Hematopoietic multipotent progenitor cell treated with erythropoietin and hydrocortisone succinate and interleukin-3 and kit ligand, for 6 days (in vitro differentiated cells): ENCODE measurements around the gene ADGRB3.
"Not testable (repeated sequence)": the region's sequence is repeated elsewhere in the genome, so short reads cannot be mapped to it uniquely, and the experiment has no call there.

ENCODE experiments used
- DNase-seq: peaks from one replicate; pipeline ENCODE4 v3.0.0-alpha.2; 2015

Gene ADGRB3

DNA sequence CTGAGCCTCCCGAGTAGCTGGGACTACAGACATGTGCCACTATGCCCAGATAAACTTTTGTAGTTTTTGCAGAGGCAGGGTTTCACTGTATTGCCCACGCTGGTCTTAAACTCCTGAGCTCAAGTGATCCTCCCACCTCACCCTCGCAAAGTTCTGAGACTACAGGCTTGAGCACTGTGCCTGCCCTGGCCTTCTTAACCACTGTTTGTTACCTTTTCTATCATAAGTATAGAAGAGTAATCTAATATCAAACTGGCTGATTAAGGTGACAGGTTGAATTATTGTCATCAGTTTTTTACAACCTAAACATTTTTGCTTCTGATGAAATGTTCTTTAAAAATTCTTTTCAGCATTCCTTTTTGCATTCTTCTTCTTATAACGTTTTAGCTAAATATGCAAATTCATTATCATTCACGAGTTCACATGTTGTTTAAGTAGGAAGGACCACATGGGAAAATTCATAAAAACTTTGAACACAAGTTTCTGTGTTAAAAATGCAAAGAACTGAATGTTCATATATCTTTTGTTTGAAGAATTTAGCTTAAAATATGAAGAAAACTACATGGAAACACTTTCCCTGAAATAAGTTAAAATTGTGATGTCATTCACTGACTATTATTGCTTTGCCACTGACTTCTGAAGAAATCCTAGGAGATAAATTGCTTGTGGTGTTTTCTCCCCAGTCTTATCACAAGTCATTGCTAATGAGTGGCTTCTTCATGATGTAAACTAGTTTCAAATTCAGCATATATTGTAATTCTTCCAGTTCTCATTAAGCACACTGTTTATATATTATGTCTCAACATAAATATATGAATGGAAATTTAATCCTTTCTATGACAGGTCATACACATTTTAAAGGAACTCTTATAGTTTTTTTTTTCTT lies 106.7 kb downstream of the ADGRB3 start:
- DNase-seq, result no peak

- DNase-seq, result no peak
Observed at GRCh38 chr6:68743099-68743498, 108.0 kb downstream of the ADGRB3 start.

- DNase-seq, result not testable (repeated sequence)
Observed at GRCh38 chr6:68744376-68744775, 109.3 kb downstream of the ADGRB3 start.

DNA sequence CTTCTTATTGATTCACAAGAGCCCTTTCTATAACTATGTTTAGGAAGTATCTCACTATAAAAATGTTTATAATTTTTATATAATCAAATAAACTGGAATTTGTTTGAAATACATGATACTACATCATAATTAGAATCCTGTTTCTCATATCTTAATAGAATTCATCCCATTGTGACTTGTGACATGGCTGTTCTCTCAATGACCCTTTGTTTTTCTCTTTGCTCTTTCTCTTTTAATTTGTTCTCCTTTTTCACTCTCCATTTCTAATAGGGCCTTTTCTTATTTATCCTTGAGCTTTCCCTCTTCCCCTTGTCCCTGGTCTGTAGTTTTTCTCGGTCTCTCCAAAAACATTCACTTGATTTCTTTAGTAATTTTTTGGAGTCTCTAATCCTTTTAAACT lies 111.3 kb downstream of the ADGRB3 start:
- no peak for DNase-seq

DNA sequence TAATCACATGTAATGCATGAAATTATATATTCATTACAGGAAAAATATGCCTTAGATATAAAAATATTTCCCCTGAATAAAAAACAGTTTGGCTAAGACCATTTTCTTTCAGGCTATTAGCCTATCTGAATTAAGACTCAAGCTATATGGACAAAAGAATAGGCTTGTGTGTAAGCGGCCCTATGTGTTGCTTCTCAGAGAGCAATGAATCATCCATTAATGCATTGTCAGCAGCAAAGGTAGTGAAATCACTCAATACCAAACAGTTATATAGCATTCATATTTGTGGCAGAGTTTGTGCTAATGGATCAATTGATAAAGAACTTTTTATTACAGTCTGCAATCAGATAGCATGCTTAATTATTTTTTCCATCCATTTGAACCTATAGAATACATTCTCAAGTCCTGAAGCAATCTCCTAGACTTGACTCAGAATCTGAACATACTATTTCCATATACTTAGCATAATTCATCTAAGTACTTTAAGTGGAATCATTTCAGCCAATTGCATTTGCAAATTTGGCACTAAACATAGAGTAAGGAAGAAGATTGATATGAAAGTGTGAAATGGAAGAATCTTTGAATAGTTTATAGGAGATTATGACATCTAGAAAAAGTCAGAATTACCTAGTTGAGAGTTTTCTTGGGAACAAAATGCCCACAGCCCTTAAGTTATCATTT lies 112.2 kb downstream of the ADGRB3 start:
- no peak for DNase-seq

DNA sequence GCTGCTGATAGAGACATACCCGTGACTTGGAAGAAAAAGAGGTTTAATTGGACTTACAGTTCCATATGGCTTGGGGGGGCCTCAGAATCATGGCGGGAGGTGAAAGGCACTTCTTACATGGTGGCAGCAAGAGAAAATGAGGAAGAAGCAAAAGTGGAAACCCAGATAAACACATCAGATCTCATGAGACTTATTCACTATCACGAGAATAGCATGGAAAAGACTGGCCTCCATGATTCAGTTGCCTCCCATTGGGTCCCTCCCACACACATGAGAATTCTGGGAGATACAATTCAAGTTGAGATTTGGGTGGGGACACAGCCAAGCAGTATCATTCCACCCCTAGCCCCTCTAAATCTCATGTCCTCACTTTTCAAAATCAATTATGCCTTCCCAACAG lies 112.8 kb downstream of the ADGRB3 start:
- DNase-seq, result not testable (repeated sequence)

DNA sequence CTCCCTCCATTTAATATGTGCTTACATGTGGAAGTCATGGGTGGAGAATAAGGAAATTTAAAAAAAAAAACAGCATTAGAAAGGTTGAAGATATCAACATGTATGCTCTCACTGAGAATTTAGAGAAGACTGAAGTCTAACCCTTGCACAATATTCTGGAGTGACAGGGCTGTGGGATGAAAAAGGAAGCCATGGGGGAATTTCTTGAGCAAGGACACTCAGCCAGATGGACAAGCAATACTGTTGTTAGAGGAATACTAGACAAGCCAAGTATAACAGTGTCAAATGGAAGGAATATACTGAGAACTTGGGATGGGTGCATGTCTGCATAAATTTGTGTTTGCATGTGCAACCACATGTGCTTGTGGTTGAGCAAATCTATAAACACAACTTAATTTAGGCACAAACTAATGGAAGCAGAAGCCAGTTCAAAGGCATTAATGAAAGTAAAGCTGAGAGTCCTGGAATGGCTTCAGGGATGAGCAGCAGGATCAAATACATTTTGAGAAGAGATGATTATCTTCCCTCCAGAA lies 119.7 kb downstream of the ADGRB3 start:
- DNase-seq, result no peak

DNA sequence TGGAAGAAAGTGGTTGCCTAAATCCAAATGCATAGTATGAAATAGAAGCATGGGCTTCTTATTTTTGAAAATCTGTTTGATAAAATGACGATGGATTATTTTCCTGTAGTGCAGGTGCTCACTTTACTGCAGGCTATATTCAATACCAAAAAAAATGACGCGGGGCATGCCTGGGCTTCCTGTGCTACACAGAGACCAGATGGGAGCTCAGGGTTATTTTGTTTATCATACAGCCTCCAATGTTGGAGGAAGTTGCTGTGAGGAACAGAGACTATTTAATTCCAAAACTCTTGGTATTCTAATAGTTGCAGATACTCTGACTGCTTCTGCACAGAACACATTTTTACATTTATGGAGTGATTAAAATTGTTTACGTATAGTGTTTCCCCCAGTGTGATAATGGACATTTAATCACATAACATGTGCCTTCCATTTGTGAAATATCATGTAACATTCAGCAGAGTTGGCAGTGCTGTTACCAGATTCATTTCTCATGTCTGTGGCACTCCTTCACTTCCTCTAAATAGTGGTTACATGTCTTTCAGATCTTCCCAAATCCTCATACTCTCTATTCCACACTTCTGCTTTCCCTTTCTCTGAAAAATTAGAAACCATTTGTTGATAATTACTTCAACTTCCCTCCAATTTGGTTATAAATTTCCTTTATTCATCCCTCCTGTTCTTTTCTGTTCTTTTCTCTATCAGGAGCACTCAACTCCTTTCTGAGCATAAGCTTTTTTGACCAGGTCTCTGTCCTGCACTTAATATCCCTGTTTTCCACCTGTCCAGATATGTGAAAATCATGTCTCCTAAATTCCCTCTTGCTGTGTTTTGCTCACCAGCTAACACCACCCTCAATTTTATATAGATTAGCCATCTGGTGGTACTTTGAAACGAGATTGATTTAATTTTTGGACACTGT lies 121.6 kb downstream of the ADGRB3 start:
- no peak for DNase-seq

- no peak for DNase-seq
Observed at GRCh38 chr6:68757821-68758220, 122.7 kb downstream of the ADGRB3 start.

DNA sequence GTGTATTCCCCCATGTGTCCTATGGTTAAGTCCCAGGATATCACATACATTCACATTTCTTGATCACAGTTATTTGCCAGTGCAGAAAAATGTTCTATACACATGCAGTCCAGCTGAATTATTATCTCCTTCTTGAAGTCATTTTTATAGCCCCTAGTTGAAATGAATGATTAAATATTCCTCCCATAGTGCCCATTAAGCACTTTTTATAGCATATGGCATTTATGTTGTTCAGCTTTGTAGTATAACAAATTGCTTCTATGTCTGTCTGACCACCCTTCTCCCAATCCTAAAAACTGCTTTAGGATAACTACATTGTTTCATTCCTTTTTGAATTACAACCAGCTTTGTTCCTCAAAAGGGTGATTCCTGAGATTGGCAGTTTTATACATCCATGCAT lies 123.5 kb downstream of the ADGRB3 start:
- no peak for DNase-seq

DNA sequence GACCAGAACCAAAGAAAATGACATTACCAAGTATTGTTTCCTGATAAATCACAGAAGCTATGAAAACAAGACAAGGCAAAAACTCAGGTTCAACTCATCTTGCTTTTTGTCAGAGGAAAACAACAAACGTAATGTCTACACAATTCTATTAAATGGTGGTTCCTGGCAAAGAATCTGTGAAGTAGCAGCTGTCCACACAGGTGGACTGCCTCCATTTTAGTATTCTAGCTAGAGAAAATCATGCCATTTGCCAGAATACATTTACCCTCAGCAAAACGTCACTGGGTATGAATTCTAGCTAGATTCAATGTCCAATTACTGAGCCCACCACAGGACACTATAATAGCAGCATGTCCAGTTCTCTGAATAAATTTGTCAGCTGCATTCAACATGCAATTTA lies 125.4 kb downstream of the ADGRB3 start:
- no peak for DNase-seq

DNA sequence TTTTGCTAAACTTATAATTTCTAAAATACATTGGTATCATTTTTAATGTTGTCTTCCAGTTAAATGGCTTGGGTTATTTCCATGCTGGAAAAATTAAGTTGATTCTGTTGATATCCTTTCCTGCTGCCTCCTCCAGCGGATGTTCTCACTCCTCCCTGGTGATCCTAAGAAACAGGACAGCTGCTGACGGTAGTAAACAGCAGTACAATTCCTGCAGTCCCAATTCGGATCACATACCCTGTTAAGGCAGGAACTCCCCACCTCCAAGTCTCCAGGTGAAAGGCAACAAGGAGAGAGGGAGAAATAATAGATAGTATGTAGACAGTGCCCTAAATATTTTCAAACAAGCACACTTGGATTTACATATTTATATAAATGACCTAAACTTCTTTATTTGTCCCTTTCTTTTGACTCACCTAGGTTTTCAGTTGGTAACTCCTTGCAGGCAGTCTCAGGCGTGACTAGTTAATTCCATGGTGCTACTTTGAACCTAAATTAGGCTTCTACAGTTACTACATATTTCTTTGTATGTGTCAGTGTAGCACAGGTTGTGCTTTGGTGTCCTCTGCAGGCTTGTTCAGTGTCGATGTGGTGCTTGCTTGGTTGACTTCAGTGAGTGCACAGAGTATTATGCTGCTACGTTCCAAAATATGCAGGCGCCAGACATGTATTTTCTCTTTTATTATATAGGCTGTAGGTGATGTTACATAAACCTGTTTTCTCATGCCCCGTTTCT lies 126.0 kb downstream of the ADGRB3 start:
- DNase-seq, result no peak

- DNase-seq, result no peak
Observed at GRCh38 chr6:68761985-68762384, 126.9 kb downstream of the ADGRB3 start.

GRCh38 chr6:68771426-68771825 lies 136.3 kb downstream of the ADGRB3 start:
- no peak for DNase-seq

GRCh38 chr6:68774843-68775242 lies 139.8 kb downstream of the ADGRB3 start:
- DNase-seq, result no peak

DNA sequence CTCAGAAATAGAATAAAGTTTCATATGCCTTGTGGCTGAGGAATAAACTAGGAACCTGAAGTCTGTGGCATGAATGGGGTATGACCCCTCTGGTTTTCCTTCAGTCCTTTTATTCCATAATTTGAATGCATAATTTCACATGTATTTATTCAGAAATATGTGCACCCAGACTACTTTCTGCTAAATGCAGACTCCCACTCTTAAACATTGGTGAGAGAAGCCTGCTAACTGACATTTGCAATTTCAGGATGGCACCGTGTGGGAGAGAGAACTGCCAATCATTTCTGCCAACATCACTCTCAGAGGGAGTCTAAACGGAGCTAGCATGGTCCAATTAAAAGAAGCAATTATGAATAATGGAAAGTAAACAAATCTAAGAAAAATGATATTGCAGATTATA lies 141.3 kb downstream of the ADGRB3 start:
- no peak for DNase-seq

- DNase-seq, result no peak
Observed at GRCh38 chr6:68777956-68778355, 142.9 kb downstream of the ADGRB3 start.

GRCh38 chr6:68778356-68779020 lies 143.4 kb downstream of the ADGRB3 start:
- DNase-seq, result peak; percentile 58

GRCh38 chr6:68779366-68779765 lies 144.3 kb downstream of the ADGRB3 start:
- no peak for DNase-seq

GRCh38 chr6:68790128-68790527 lies 155.0 kb downstream of the ADGRB3 start:
- not testable (repeated sequence) for DNase-seq

GRCh38 chr6:68814976-68815375 lies 179.9 kb downstream of the ADGRB3 start:
- not testable (repeated sequence) for DNase-seq

GRCh38 chr6:68826501-68826900 lies 191.4 kb downstream of the ADGRB3 start:
- no peak for DNase-seq
